ENCODE results near the gene GRM5.
"Not testable (repeated sequence)": the region's sequence is repeated elsewhere in the genome, so short reads cannot be mapped to it uniquely, and the experiment has no call there.

GRM5 gene

GRCh38 chr11:88536616-88537265 lies 529.0 kb downstream of the GRM5 start:
- DNase-seq (ENCODE audit: low spot score): no peak

DNA sequence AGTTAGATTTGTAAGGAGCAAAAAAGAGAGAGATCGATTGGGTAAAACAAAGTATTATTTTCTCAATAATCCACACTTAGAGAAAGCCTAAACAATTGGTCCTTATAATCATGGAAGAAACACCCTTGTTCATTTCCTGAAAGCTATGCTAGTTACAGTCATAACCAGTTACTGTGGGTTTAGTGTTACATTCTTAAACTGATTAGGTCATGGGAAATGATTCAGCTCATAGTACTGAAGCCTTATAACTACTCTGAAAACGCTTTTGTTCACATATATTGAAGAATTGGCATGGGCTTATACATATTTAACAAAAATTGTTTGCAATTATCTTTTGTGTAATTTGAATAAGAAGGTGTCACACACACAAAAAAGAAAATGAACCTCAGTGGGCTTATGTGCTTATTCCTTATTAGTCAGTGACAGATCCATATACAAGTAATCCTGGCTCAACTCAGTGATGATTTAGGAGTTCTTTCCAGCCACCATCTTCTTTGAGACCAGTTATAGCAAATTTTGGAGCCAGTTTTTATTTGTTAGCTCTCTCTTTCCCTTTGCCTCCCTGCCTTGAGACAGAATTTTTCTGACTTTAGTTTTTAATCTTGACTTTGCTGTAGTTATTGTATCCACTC lies 529.8 kb downstream of the GRM5 start:
- DNase-seq (ENCODE audit: low spot score): no peak

DNA sequence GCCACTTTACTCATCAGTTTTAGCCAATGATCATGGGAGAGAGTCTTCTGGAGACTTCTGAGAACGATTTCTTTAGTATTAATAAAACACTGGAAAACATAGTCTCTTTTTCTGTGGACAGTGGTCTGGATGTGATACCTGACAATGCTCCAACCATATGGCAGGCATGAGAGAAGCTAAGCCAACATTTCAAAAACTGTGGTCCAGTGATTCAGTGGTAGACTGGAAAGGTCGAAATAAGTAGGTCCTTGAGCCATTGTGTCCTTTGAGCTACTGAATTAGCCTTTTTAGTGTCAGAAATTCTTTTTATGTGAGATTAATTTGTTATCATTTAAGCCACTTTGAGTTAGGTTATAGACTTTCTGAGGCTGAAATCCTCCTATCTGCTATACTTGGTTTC lies 530.5 kb downstream of the GRM5 start:
- no peak for DNase-seq (ENCODE audit: low spot score)

DNA sequence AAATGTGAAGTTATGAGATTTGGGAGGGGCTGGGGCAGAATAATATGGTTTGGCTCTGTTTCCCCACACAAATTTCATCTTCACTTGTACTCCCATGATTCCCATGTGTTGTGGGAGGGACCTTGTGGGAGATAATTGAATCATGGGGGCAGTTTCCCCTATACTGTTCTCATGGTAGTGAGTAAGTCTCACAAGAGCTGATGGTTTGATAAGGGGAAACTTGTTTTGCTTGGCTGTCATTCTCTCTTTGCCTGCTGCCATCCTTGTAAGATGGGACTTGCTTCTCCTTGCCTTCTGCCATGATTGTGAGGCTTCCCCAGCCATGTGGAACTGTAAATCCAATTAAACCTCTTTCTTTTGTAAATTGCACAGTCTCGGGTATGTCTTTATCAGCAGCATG lies 531.1 kb downstream of the GRM5 start:
- DNase-seq (ENCODE audit: low spot score): not testable (repeated sequence)

DNA sequence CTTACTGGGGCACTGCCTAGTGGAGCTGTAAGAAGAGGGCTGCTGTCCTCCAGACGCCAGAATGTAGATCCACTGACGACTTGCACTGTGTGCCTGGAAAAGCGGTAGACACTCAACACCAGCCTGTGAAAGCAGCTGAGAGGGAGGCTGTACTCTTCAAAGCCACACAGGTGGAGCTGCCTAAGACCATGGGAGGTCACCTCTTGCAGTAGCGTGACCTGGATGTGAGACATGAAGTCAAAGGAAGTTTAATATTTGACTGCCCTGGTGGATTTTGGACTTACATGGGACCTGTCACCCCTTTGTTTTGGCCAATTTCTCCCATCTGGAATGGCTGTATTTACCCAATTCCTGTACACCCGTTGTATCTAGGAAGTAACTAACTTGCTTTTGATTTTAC lies 531.6 kb downstream of the GRM5 start:
- no peak for DNase-seq (ENCODE audit: low spot score)

GRCh38 chr11:88533001-88533400 lies 532.8 kb downstream of the GRM5 start:
- no peak for DNase-seq (ENCODE audit: low spot score)

- DNase-seq (ENCODE audit: low spot score): no peak
These were observed 534.0 kb downstream of the GRM5 start for GRCh38 chr11:88531831-88532230.

DNA sequence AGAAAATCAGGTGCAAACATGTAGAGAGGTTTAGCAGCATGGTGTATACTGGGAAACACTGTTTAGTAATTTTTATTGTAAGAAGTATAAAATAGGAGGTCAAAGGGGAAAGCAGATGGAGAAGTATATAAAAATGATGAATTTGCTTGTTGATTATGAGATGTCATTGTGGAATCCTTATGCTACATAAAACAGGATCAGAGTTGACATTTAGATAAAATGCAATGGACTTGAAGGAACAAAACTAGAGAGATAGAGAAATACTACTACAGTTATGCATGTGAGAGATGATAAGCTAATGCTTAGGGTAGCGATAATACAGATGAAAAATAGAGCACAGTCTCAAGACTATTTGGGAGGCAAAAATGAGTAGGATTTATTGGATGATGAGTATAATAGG lies 536.4 kb downstream of the GRM5 start:
- DNase-seq (ENCODE audit: low spot score): no peak

DNA sequence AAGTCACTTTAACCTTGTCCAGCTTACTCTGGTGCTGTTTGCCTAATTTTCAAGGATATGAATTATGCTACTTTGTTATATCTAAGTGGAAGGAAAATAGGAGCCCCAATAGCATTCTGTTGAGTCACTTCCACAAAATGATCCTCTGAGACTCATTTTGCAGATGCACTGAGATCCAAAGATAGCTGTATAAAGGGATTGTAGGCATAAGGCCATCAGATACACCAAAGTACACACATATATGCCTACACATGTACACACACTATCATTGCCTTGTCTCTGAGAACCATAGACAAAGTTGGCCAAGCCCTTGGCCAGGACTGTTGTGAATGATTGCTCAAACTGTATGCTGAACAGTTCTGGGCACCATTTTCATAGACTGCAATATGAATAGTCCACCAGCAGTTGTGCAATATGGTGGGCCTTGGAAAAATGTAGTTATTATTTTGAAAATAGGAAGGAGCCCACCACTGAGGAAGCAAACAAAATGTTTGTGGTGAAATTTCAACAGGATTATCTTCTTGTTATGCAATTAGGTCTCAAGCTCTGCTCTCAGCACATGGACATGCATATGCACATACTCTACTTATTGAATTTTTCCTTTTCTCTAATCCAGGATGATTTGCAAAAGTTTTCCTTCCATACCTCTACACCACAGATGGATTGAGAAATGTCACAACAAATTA lies 542.3 kb downstream of the GRM5 start:
- DNase-seq (ENCODE audit: low spot score): no peak

GRCh38 chr11:88522624-88523385 lies 543.0 kb downstream of the GRM5 start:
- no peak for DNase-seq (ENCODE audit: low spot score)

GRCh38 chr11:88521799-88522201 lies 544.0 kb downstream of the GRM5 start:
- DNase-seq (ENCODE audit: low spot score): no peak

- no peak for DNase-seq (ENCODE audit: low spot score)
These were observed 544.4 kb downstream of the GRM5 start for GRCh38 chr11:88521399-88521798.

DNA sequence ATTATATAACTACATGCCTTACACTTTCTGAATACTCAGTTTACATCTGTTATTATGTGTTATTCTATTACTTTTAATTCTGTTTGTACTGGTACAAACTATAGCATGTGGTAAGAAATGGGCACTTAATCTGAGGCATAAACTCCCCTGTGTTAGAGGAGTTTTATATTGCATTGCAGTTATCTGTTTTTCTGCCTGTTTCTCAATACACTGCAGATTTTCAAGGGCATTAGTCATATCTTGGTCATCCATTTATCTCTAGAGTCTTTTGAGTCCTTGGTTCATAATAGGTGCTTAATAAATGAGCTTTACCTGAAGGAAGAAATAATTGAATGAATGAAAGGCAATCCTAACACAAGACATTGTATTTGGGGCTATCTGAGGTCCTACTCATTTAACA lies 545.4 kb downstream of the GRM5 start:
- DNase-seq (ENCODE audit: low spot score): no peak

DNA sequence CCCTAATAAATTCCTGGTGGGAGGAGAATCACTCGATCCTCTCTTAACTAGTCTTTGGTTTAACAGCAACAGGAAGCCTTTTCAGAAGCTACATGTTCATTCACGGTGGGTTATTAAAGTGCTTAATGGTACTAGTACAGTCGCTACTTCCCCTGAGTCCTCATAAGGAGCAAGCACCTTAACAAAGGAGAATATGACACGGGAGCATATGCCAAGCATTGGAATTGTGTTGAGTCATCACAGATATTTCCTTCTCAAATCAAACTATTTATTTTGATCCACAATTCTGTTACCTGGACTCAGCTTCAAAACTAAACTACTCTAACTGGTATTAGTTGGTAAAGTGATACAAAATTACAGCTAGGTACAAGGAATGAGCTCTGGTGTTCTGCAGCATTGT lies 550.8 kb downstream of the GRM5 start:
- no peak for DNase-seq (ENCODE audit: low spot score)

GRCh38 chr11:88511006-88511405 lies 554.8 kb downstream of the GRM5 start:
- DNase-seq (ENCODE audit: low spot score): no peak

- DNase-seq (ENCODE audit: low spot score): no peak
These were observed 556.8 kb downstream of the GRM5 start for GRCh38 chr11:88508759-88509581.

DNA sequence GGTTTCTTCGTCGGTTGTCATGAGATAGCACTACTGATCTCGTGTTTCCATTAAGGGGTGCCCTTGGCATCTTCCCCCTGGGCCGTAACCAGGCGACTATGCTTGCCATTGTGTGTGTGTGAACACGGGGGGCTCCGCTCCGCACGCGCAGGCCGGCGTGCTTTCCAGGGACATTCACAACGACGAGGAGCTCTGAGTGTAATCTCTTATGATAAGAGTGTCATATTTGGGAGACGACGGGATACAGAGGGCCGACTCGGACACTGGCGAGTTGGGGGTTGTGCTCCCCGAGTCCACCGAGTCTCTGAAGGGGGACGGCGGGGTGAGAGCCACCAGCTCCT lies 557.4 kb downstream of the GRM5 start:
- no peak for DNase-seq (ENCODE audit: low spot score)

DNA sequence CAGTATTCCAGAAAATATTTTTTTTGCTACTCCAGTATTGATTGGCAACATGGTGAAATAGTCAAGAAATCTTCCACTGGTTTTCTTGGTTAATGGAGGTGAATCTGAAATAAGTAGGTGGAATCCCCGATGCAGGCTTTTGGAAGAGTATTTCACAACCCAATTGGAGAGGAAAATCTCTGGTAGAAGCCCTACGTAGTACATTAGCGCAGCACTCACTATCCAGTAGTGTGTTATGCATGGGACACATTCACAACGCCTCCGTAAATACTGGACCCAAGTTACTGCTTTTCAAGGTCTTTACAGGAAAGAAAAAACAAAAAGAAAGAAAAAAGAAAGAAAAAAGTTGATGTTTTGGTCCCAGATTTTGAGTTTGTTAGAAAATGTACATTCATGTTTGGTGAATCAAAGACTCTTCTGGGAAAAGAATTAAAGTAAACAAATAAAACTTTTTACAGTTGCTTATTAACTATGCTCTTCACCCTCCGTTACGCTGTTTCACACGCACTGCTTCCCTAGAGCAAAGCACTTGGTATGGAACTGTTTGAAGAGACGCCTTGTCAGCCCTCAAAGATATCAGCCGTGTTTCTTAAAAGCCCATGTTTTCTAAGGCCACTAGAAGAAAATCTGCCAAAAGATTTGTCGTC lies 557.9 kb downstream of the GRM5 start:
- DNase-seq (ENCODE audit: low spot score): no peak

DNA sequence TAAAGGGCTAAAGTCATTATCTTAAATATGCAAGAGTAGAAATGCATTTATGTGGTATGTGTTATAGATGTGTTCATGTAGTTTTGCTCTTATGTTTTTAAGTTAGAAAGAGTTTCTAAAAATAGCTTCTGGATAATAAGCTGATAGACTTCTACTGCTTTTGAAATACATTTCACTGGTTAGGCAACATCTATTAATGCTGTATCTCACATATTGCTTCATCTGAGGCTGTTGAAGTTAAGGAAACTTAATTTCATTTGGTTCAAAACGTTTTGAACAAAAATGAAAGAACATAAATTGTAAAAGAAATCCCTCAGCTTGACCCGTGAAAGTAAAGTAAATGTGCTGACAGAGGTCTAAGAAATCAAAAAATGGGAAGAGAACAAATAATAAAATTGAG lies 564.2 kb downstream of the GRM5 start:
- DNase-seq (ENCODE audit: low spot score): no peak

- DNase-seq (ENCODE audit: low spot score): no peak
These were observed 569.9 kb downstream of the GRM5 start for GRCh38 chr11:88495836-88496235.

GRCh38 chr11:88494848-88495247 lies 570.9 kb downstream of the GRM5 start:
- DNase-seq (ENCODE audit: low spot score): no peak

DNA sequence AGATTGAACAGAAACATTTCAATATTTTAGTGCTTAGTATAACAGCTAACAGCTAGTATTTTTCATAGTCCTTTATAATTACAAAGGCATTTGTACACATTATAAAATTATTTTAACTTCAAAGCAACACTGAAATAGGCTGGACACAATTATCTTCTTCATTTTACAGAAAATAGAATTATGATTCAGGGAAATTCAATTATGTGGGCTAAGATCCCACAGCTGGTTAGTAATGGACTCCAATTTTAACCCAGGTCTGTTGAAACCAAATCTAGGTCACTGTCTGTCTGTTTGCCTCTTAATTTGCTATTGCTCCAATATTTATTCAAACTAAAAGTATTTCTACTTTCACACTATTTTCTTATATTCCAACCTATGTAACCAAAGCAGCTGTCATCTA lies 574.1 kb downstream of the GRM5 start:
- DNase-seq (ENCODE audit: low spot score): no peak
